Metanephros (tissue), 2 donors: ENCODE results near the gene BRME1. TPM values are rescaled to one million over a fixed set of nuclear protein-coding genes. Genes with fewer than 3 reads are reported as not detected.

Source experiments
- small RNA-seq: library from RNA; depleted of rRNA; stranded (forward); fragments of <200 nt; gene quantifications from one replicate; pipeline ENCODE3, GENCODE V24; 2014; ENCODE audit warnings: low replicate concordance
- total RNA-seq: library from RNA; depleted of rRNA; stranded (reverse); fragments of >200 nt; gene quantifications from one replicate; pipeline ENCODE4 v1.2.3, GENCODE V29; 2014

The BRME1 gene
- 4.2 TPM for total RNA-seq

DNA sequence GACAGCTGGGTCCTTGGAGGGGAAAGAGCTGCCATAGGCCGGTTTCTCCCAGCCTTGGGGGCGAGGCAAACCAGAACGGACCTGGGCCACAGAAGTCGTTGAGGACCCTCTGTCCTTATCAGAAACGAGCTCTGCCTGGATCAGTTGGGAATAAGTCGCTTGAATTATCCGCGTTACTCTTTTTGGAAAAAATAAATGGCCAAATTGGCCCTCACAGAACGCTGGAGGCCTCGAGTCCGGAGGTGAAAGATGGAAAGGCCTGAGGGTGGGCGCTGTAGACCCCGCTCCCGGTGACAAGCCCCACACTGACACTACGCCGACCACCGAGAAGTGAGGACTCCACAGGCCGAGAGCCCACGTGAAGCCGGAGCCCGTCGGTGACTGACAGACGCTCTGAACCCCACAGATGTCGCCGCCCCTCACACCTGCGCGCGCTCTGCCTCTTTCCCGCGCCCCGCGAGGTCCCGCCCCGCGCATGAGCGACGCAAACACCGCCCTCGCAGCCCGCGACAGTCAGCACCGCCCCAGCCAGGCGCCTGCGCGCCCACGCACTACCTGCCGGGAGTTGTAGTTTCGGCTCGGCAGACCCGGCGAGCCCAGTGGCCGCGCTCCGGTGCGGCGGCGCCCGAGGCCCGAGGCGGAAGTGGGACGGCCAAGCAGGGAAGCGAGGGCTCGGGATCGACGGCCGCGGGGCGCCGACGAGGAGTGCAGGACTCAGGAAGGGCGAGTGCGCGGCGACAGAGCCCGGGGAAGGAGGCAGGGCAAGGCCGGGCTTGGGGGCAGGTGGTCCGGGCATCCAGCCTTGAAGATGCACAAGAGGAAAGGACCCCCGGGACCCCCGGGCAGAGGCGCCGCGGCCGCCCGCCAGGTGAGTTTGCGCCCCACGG lies at the start of gene BRME1, which contains the start of gene CC2D1A:
Gene BRME1, minus strand, starts transcription at position 484 of the 887 bp plus-strand sequence. CDS start 1,225 bp downstream, outside the sequence.
Gene CC2D1A, plus strand, starts transcription at position 568 of the 887 bp plus-strand sequence. Its CDS starts 241 bp downstream, at position 809.

DNA sequence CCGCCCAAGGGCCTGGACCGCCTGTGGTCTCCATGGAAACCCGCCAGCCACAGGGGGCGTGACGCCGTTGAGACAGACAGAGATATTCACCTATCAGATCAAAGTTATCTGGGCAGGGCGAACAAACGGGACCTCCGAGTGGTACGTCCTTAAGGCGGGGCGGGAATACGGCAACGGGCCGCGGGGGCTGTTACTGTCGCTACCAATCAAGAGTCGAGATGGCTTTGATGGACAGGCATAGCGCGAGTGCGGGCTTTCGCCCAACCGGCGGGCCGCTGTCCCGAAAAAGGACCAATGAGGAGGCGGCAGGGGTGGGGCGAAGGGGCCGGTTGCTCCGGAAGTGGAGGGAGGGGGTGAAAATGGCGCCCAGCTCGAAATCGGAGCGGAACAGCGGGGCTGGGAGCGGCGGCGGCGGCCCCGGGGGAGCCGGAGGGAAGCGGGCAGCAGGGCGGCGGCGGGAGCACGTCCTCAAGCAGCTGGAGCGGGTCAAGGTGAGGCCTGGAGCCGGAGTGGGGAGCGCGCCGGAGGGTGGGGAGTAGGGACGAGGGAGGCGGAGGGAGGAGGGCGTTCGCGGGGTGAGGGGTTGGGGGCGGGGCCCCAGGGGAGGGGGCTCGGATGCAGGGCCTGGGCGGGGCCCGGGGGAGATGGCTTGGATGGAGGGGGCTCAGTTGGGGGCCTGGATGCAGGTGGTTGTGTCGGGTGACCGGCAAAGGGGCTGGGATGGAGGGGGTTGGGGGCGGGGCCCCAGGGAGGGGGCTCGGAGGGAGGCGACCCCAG lies 46.4 kb upstream of the BRME1 start, which contains the start of gene DCAF15:
Gene DCAF15, plus strand, starts transcription at position 356 of the 777 bp plus-strand sequence. Its CDS starts 4 bp downstream, at position 360.

DNA sequence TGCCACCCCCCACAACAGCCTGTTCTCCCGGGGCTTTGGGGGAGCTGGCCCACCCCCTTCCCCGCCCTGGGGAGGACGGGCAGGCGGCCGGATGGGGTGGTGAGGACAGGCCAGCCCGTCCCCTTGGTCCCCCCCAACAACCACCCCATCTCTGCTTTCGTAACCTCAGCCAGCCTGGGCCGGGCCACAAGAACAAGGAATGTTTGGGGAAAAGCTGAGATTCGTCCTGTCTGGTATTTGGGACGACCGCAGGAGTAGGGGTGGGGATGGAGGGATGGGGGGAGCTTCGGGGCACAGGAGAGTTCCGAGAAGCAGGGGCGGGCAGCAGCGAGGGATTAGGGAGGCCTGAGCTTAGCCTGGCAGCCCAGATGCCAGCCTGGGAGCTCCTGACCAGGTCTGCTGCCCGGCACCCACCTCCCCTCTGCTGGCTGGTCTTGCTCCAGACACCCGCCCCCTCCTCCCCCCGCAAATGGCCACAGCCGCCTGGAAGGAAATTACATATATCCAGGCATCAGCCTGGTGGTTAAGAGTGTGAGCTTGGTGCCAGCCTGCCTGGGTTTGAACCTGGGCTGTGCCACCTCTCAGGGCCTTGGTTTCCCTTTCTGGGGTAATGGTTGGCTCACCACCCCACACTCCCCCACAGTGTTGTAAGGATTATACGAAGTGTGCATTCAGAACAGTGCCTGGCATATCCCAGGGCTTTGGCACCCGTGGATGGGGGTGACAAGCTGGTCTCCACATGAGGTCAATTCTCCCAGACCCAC lies 32.6 kb upstream of the BRME1 start, which contains the start of gene PODNL1:
Gene PODNL1, minus strand, starts transcription at position 117 of the 764 bp plus-strand sequence. CDS start 236 bp downstream, outside the sequence.

DNA sequence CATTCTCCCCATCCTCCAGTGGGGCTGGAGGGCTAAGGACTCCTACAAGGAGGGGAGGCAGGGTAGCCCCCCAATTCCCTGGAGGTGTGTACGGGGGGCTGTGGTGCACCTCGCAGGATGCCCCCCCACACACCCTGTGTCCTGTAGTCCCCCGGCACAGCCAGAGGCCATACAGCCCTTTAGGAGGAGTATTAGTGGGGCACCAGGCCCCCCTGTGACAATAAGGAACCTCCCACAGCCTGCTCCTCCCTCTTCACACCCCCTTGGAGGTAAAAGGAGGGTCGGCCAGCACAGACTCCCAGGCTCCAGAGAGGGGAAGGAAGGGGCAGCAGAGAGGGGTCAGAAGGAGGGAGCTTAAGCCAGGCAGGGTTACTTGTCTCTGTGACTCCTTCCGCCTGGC lies 29.1 kb downstream of the BRME1 start, which contains the start of gene NANOS3:
Gene NANOS3, plus strand, starts transcription at position 301 of the 400 bp plus-strand sequence. CDS start 115 bp downstream, outside the sequence.

Small RNA genes within 50 kb of the gene (small RNA-seq; reads per million reads assigned to genes)
- gene MIR181C (241 reads per million, percentile 98 among the genes with 10 or more reads in this experiment), gene MIR181D (60.6 reads per million, percentile 97 among the genes with 10 or more reads in this experiment)

Other genes with a start within 250 kb of the BRME1 start
- gene MRI1, start 141.6 kb downstream of the BRME1 start, total RNA-seq: 67.3 TPM
- 48.1 TPM for gene C19orf53, start 131.7 kb downstream of the BRME1 start, total RNA-seq
- gene ZSWIM4, start 110.7 kb downstream of the BRME1 start, total RNA-seq: 15.9 TPM
- not detected for gene NANOS3, start 29.0 kb downstream of the BRME1 start, total RNA-seq
- 19.6 TPM for gene CC2D1A, start 84 bp upstream of the BRME1 start, total RNA-seq
- 0.76 TPM for gene PODNL1, start 32.3 kb upstream of the BRME1 start, total RNA-seq
- gene DCAF15, start 46.4 kb upstream of the BRME1 start, total RNA-seq: 23.9 TPM
- gene RFX1, start 100.2 kb upstream of the BRME1 start, total RNA-seq: 14.8 TPM
- gene RLN3, start 122.0 kb upstream of the BRME1 start, total RNA-seq: not detected
- 7.2 TPM for gene IL27RA, start 125.6 kb upstream of the BRME1 start, total RNA-seq
- gene PALM3, start 156.0 kb upstream of the BRME1 start, total RNA-seq: 5.0 TPM
- 6.6 TPM for gene MISP3, start 166.7 kb upstream of the BRME1 start, total RNA-seq
- gene C19orf67, start 179.7 kb upstream of the BRME1 start, total RNA-seq: not detected
- gene SAMD1, start 184.6 kb upstream of the BRME1 start, total RNA-seq: 39.5 TPM
- gene PRKACA, start 211.6 kb upstream of the BRME1 start, total RNA-seq: 76.0 TPM
- 16.7 TPM for gene ASF1B, start 230.5 kb upstream of the BRME1 start, total RNA-seq